ENCODE data around the gene UBXN1. TPM values are rescaled to one million over a fixed set of nuclear protein-coding genes. Genes with fewer than 3 reads are reported as not detected.
"Not testable (repeated sequence)": the region's sequence is repeated elsewhere in the genome, so short reads cannot be mapped to it uniquely, and the experiment has no call there.

UBXN1 gene
- total RNA-seq, 1 donor from 2014 or later, result 127 TPM

GRCh38 chr11:62678433-62678769 lies 472 bp downstream of the UBXN1 start:
- Mint-ChIP-seq H3K36me3 (ENCODE audit: low read depth) (peaks cover 39% of the 10 kb centered on the region), H3K9me3 (no peaks in the 10 kb centered on the region), H3K4me1 (ENCODE audit: low read depth) (peaks cover 25% of the 10 kb centered on the region), H3K4me3 (ENCODE audit: low read depth) (peak overlapping the region; percentile 87), H3K27ac (peak overlapping the region; percentile 86), H3K27me3 (ENCODE audit: low read depth) (no peaks in the 10 kb centered on the region)
- intact Hi-C loops (cut with micrococcal nuclease), result no loop called here
- DNase-seq (ENCODE audit: low spot score), result no peak

GRCh38 chr11:62677714-62678113 lies 1.2 kb downstream of the UBXN1 start:
- Mint-ChIP-seq H3K4me3 (ENCODE audit: low read depth) (peak overlapping the region; percentile 87), H3K9me3 (no peaks in the 10 kb centered on the region), H3K4me1 (ENCODE audit: low read depth) (peaks cover 28% of the 10 kb centered on the region), H3K27me3 (ENCODE audit: low read depth) (no peaks in the 10 kb centered on the region), H3K36me3 (ENCODE audit: low read depth) (peaks cover 46% of the 10 kb centered on the region), H3K27ac (peak overlapping the region; percentile 86)
- intact Hi-C loops (cut with micrococcal nuclease), result no loop called here
- no peak for DNase-seq (ENCODE audit: low spot score)

GRCh38 chr11:62677156-62677555 lies 1.7 kb downstream of the UBXN1 start:
- Mint-ChIP-seq H3K4me3 (ENCODE audit: low read depth) (peak overlapping the region; percentile 73), H3K27me3 (ENCODE audit: low read depth) (no peaks in the 10 kb centered on the region), H3K27ac (peak overlapping the region; percentile 42), H3K9me3 (no peaks in the 10 kb centered on the region), H3K36me3 (ENCODE audit: low read depth) (peaks cover 51% of the 10 kb centered on the region), H3K4me1 (ENCODE audit: low read depth) (peaks cover 33% of the 10 kb centered on the region)
- intact Hi-C loops (cut with micrococcal nuclease), result no loop called here
- DNase-seq (ENCODE audit: low spot score), result no peak

- H3K27me3 Mint-ChIP-seq (ENCODE audit: low read depth), result no peaks in the 10 kb centered on the region
- peaks cover 34% of the 10 kb centered on the region for H3K4me1 Mint-ChIP-seq (ENCODE audit: low read depth)
- DNase-seq (ENCODE audit: low spot score), result no peak
- peak overlapping the region; percentile 42 for H3K27ac Mint-ChIP-seq
- no peaks in the 10 kb centered on the region for H3K9me3 Mint-ChIP-seq
- intact Hi-C loops (cut with micrococcal nuclease), result no loop called here
- peak overlapping the region; percentile 73 for H3K4me3 Mint-ChIP-seq (ENCODE audit: low read depth)
- peaks cover 54% of the 10 kb centered on the region for H3K36me3 Mint-ChIP-seq (ENCODE audit: low read depth)
Observed at GRCh38 chr11:62676698-62677097, 2.2 kb downstream of the UBXN1 start.

GRCh38 chr11:62675415-62675814 lies 3.5 kb downstream of the UBXN1 start:
- H3K27me3 Mint-ChIP-seq (ENCODE audit: low read depth); DNase-seq (ENCODE audit: low spot score); intact Hi-C loops (cut with micrococcal nuclease); H3K9me3 Mint-ChIP-seq: not testable (repeated sequence)
- H3K36me3 Mint-ChIP-seq (ENCODE audit: low read depth), result peaks cover 64% of the 10 kb centered on the region
- peak overlapping the region; percentile 13 for H3K4me3 Mint-ChIP-seq (ENCODE audit: low read depth)
- H3K27ac Mint-ChIP-seq, result peak overlapping the region; percentile 33
- H3K4me1 Mint-ChIP-seq (ENCODE audit: low read depth), result peaks cover 30% of the 10 kb centered on the region

GRCh38 chr11:62673196-62673525 lies 5.7 kb downstream of the UBXN1 start:
- no peaks in the 10 kb centered on the region for H3K9me3 Mint-ChIP-seq
- H3K27me3 Mint-ChIP-seq (ENCODE audit: low read depth), result no peaks in the 10 kb centered on the region
- H3K4me1 Mint-ChIP-seq (ENCODE audit: low read depth), result peaks cover 36% of the 10 kb centered on the region
- peak overlapping the region; percentile 97 for H3K4me3 Mint-ChIP-seq (ENCODE audit: low read depth)
- DNase-seq (ENCODE audit: low spot score), result no peak
- intact Hi-C loops (cut with micrococcal nuclease), result loop anchor here (2.0 to 5.0 kb wide), 2 partner anchors 54 to 179 kb away; partner anchors contain the start of gene HNRNPUL2
- peaks cover 72% of the 10 kb centered on the region for H3K36me3 Mint-ChIP-seq (ENCODE audit: low read depth)
- H3K27ac Mint-ChIP-seq, result peak overlapping the region; percentile 96

- Mint-ChIP-seq H3K4me1 (ENCODE audit: low read depth) (peaks cover 31% of the 10 kb centered on the region), H3K27ac (peak within 1 kb of the TSS; percentile 96), H3K4me3 (ENCODE audit: low read depth) (peak within 1 kb of the TSS; percentile 97), H3K36me3 (ENCODE audit: low read depth) (peaks cover 68% of the 10 kb centered on the region), H3K27me3 (ENCODE audit: low read depth) (no peaks in the 10 kb centered on the region), H3K9me3 (no peaks in the 10 kb centered on the region)
- peak; percentile 67 for DNase-seq (ENCODE audit: low spot score)
- intact Hi-C loops (cut with micrococcal nuclease), result loop anchor here (1.0 to 5.0 kb wide), 7 partner anchors 7 to 181 kb away; partner anchors contain the start of genes GANAB, HNRNPUL2, INTS5 and MTA2
Observed at GRCh38 chr11:62671608-62672389, 7.1 kb downstream of the UBXN1 start, which contains the start of the genes LBHD1 and UQCC3. Gene LBHD1, minus strand, starts transcription at chr11:62672267. Its CDS starts 2,236 bp downstream, at chr11:62670031. Gene UQCC3, plus strand, starts transcription at chr11:62671673. Its CDS starts 73 bp downstream, at chr11:62671746.

GRCh38 chr11:62671236-62671607 lies 7.7 kb downstream of the UBXN1 start:
- Mint-ChIP-seq H3K4me3 (ENCODE audit: low read depth) (peak overlapping the region; percentile 97), H3K9me3 (no peaks in the 10 kb centered on the region), H3K4me1 (ENCODE audit: low read depth) (peaks cover 37% of the 10 kb centered on the region), H3K27me3 (ENCODE audit: low read depth) (no peaks in the 10 kb centered on the region), H3K36me3 (ENCODE audit: low read depth) (peaks cover 68% of the 10 kb centered on the region), H3K27ac (peak overlapping the region; percentile 96)
- intact Hi-C loops (cut with micrococcal nuclease), result loop anchor here (1.0 to 5.0 kb wide), 5 partner anchors 18 to 181 kb away; partner anchors contain the start of genes GANAB, INTS5 and MTA2
- no peak for DNase-seq (ENCODE audit: low spot score)

- Mint-ChIP-seq H3K36me3 (ENCODE audit: low read depth) (peaks cover 72% of the 10 kb centered on the region), H3K27me3 (ENCODE audit: low read depth) (no peaks in the 10 kb centered on the region), H3K4me3 (ENCODE audit: low read depth) (peak overlapping the region; percentile 97), H3K4me1 (ENCODE audit: low read depth) (peaks cover 35% of the 10 kb centered on the region), H3K27ac (peak overlapping the region; percentile 96), H3K9me3 (no peaks in the 10 kb centered on the region)
- DNase-seq (ENCODE audit: low spot score), result no peak
- intact Hi-C loops (cut with micrococcal nuclease), result loop anchor here (2.0 to 5.0 kb wide), 2 partner anchors 43 to 183 kb away; no protein-coding TSS in a partner anchor
Observed at GRCh38 chr11:62669420-62670161, 9.3 kb downstream of the UBXN1 start.

GRCh38 chr11:62667460-62667859 lies 11.4 kb downstream of the UBXN1 start:
- DNase-seq (ENCODE audit: low spot score), result no peak
- intact Hi-C loops (cut with micrococcal nuclease), result no loop called here
- H3K4me3 Mint-ChIP-seq (ENCODE audit: low read depth), result peak overlapping the region; percentile 97
- no peaks in the 10 kb centered on the region for H3K9me3 Mint-ChIP-seq
- H3K36me3 Mint-ChIP-seq (ENCODE audit: low read depth), result peaks cover 66% of the 10 kb centered on the region
- H3K27me3 Mint-ChIP-seq (ENCODE audit: low read depth), result no peaks in the 10 kb centered on the region
- H3K27ac Mint-ChIP-seq, result peak overlapping the region; percentile 9
- peaks cover 37% of the 10 kb centered on the region for H3K4me1 Mint-ChIP-seq (ENCODE audit: low read depth)

GRCh38 chr11:62666259-62666926 lies 12.5 kb downstream of the UBXN1 start:
- Mint-ChIP-seq H3K36me3 (ENCODE audit: low read depth) (peaks cover 65% of the 10 kb centered on the region), H3K4me1 (ENCODE audit: low read depth) (peaks cover 34% of the 10 kb centered on the region), H3K4me3 (ENCODE audit: low read depth) (peak overlapping the region; percentile 97), H3K9me3 (no peaks in the 10 kb centered on the region), H3K27ac (peak overlapping the region; percentile 78), H3K27me3 (ENCODE audit: low read depth) (no peaks in the 10 kb centered on the region)
- intact Hi-C loops (cut with micrococcal nuclease), result no loop called here
- DNase-seq (ENCODE audit: low spot score), result no peak

- Mint-ChIP-seq H3K27me3 (ENCODE audit: low read depth) (no peaks in the 10 kb centered on the region), H3K4me1 (ENCODE audit: low read depth) (peaks cover 33% of the 10 kb centered on the region), H3K9me3 (no peaks in the 10 kb centered on the region), H3K4me3 (ENCODE audit: low read depth) (peak overlapping the region; percentile 97), H3K27ac (peak overlapping the region; percentile 78), H3K36me3 (ENCODE audit: low read depth) (peaks cover 60% of the 10 kb centered on the region)
- DNase-seq (ENCODE audit: low spot score), result peak; percentile 36
- intact Hi-C loops (cut with micrococcal nuclease), result loop anchor here (2.0 kb wide), 3 partner anchors 19 to 75 kb away; partner anchors contain the start of genes EML3, GANAB, ROM1 and TUT1
Observed at GRCh38 chr11:62665599-62666258, 13.1 kb downstream of the UBXN1 start.

Measured in activated T-helper 2 cell treated with anti-CD3 and anti-CD28 coated beads, Interferon-gamma antibody, Interleukin-2, Interleukin-4, amounts not matched to agents 10 μg/mL and 5 μg/mL and 100 μg/mL, durations not matched to agents 14 hours and 24 hours and 36 hours (primary cell).